ENCODE measurements around the gene DLGAP4.

DLGAP4 gene

GRCh38 chr20:36273414-36274180 lies 32.5 kb upstream of the DLGAP4 start:
- DNase-seq (ENCODE audit: low read depth in 2 of 2, low spot score in 1 of 2) = no peak

- no peak for DNase-seq (ENCODE audit: low read depth in 2 of 2, low spot score in 1 of 2)
Measured at GRCh38 chr20:36274181-36274841, 31.8 kb upstream of the DLGAP4 start.

GRCh38 chr20:36275011-36275410 lies 31.1 kb upstream of the DLGAP4 start:
- no peak for DNase-seq (ENCODE audit: low read depth in 2 of 2, low spot score in 1 of 2)

GRCh38 chr20:36275441-36276189 lies 30.5 kb upstream of the DLGAP4 start:
- DNase-seq (ENCODE audit: low read depth in 2 of 2, low spot score in 1 of 2) = no peak

GRCh38 chr20:36277546-36277945 lies 28.6 kb upstream of the DLGAP4 start:
- DNase-seq (ENCODE audit: low read depth in 2 of 2, low spot score in 1 of 2) = no peak

- DNase-seq (ENCODE audit: low read depth in 2 of 2, low spot score in 1 of 2) = no peak
Measured at GRCh38 chr20:36279362-36279761, 26.8 kb upstream of the DLGAP4 start.

- DNase-seq (ENCODE audit: low read depth in 2 of 2, low spot score in 1 of 2) = no peak
Measured at GRCh38 chr20:36279776-36280175, 26.4 kb upstream of the DLGAP4 start.

- no peak for DNase-seq (ENCODE audit: low read depth in 2 of 2, low spot score in 1 of 2)
Measured at GRCh38 chr20:36281785-36282380, 24.3 kb upstream of the DLGAP4 start.

- no peak for DNase-seq (ENCODE audit: low read depth in 2 of 2, low spot score in 1 of 2)
Measured at GRCh38 chr20:36284751-36285150, 21.4 kb upstream of the DLGAP4 start.

GRCh38 chr20:36285746-36286447 lies 20.2 kb upstream of the DLGAP4 start:
- DNase-seq (ENCODE audit: low read depth in 2 of 2, low spot score in 1 of 2) = no peak

GRCh38 chr20:36297656-36298055 lies 8.5 kb upstream of the DLGAP4 start:
- DNase-seq (ENCODE audit: low read depth in 2 of 2, low spot score in 1 of 2) = no peak

GRCh38 chr20:36298061-36298460 lies 8.1 kb upstream of the DLGAP4 start:
- no peak for DNase-seq (ENCODE audit: low read depth in 2 of 2, low spot score in 1 of 2)

GRCh38 chr20:36298795-36299339 lies 7.3 kb upstream of the DLGAP4 start:
- no peak for DNase-seq (ENCODE audit: low read depth in 2 of 2, low spot score in 1 of 2)

GRCh38 chr20:36299459-36299858 lies 6.7 kb upstream of the DLGAP4 start:
- no peak for DNase-seq (ENCODE audit: low read depth in 2 of 2, low spot score in 1 of 2)

GRCh38 chr20:36301359-36302119 lies 4.6 kb upstream of the DLGAP4 start:
- no peak for DNase-seq (ENCODE audit: low read depth in 2 of 2, low spot score in 1 of 2)

GRCh38 chr20:36303020-36303595 lies 3.0 kb upstream of the DLGAP4 start:
- no peak for DNase-seq (ENCODE audit: low read depth in 2 of 2, low spot score in 1 of 2)

GRCh38 chr20:36303831-36304230 lies 2.3 kb upstream of the DLGAP4 start:
- no peak for DNase-seq (ENCODE audit: low read depth in 2 of 2, low spot score in 1 of 2)

- no peak for DNase-seq (ENCODE audit: low read depth in 2 of 2, low spot score in 1 of 2)
Measured at GRCh38 chr20:36304786-36305495, 1.2 kb upstream of the DLGAP4 start.

All from stimulated activated CD8-positive, alpha-beta memory T cell treated with anti-CD3 and anti-CD28 coated beads, Interleukin-4, amount 100 ng/mL, for 1 hour (primary cell).